K562 (cell line): ENCODE data around the gene CADPS2. TPM values are rescaled to one million over a fixed set of nuclear protein-coding genes. Genes with fewer than 3 reads are reported as not detected.

Experiments
- ATAC-seq: fragments of 200-7000 bp; cut with Tn5 transposase; 3 replicates; pipeline ENCODE4 v1.9.1; 2020; ENCODE audit warnings: moderate library complexity
- BruUV-seq: library from RNA; stranded (reverse); fragments of 400-500 nt; replicated peaks from 2 replicates; lab custom pipeline; 2021; lab: Mats Ljungman, UMichigan
- CTCF ChIA-PET: fragments of 300-600 bp; formaldehyde crosslinking; extraction: SDS; loops from one replicate; lab custom pipeline; 2021; ENCODE audit warnings: low intra/inter-chr PET ratio; lab: Yijun Ruan, JAX
- POLR2A ChIA-PET: fragments of 300-600, 350-650 bp; sonication (Branson Sonifier 250); formaldehyde crosslinking; extraction: SDS; loops from one replicate; lab custom pipeline; 2021; ENCODE audit warnings: antibody characterized with exemption, inconsistent platforms; lab: Yijun Ruan, JAX
- DNase-seq, 4 experiments: peaks; one replicate each; pipeline versions ENCODE4 v3.0.0 to v3.0.0-alpha.2; 2011 to 2018; ENCODE audit warnings: low spot score in 3 of 4, mixed read lengths in 3 of 4; ENCODE audit errors: extremely low read depth in 1 of 4
- FAIRE-seq: peaks from 2 replicates; lab custom pipeline; 2011; peaks lifted over from hg19 to GRCh38; lab: Jason Lieb, UNC
- H2AFZ ChIP-seq: 2 replicates; pipeline ENCODE4 v1.6.0; 2011; ENCODE audit warnings: low read depth, low read length, control low read depth, inconsistent platforms
- H3K27ac ChIP-seq: fragments of 200-600 bp; 3 replicates; pipeline ENCODE4 v1.8.0; 2011; ENCODE audit warnings: low read depth, mild to moderate bottlenecking, control low read depth, inconsistent platforms, low read length, moderate library complexity, mixed read lengths; ENCODE audit errors: extremely low read depth
- H3K27me3 ChIP-seq, 2 experiments: fragments of 300-600 bp in 1 of 2; 2 replicates in 1 of 2; 3 replicates in 1 of 2; pipeline versions ENCODE4 v1.6.0 to v1.8.0; 2011; ENCODE audit warnings: inconsistent platforms in 2 of 2, low read length in 2 of 2, mild to moderate bottlenecking in 1 of 2, mixed read lengths in 1 of 2, moderate library complexity in 1 of 2; ENCODE audit not compliant: control insufficient read depth in 2 of 2, insufficient read depth in 2 of 2
- H3K36me3 ChIP-seq: fragments of 300-600 bp; 3 replicates; pipeline ENCODE4 v1.8.0; 2011; ENCODE audit warnings: mild to moderate bottlenecking, low read length, inconsistent platforms; ENCODE audit not compliant: control insufficient read depth, insufficient read depth
- H3K4me1 ChIP-seq, 2 experiments: fragments of 200-600 bp in 1 of 2; replicated peaks in 1 of 2; 2 replicates in 1 of 2; 3 replicates in 1 of 2; pipeline versions ENCODE4 v1.5.1 to v1.8.0; 2011; ENCODE audit warnings: inconsistent platforms in 2 of 2, low read length in 2 of 2, mild to moderate bottlenecking in 1 of 2, mixed read lengths in 1 of 2, moderate library complexity in 1 of 2; ENCODE audit not compliant: control insufficient read depth in 2 of 2, insufficient read depth in 2 of 2
- H3K4me2 ChIP-seq: 2 replicates; pipeline ENCODE4 v1.6.1; 2011; ENCODE audit warnings: low read length, control low read depth, inconsistent platforms, mixed read lengths; ENCODE audit not compliant: insufficient read depth
- H3K4me3 ChIP-seq: fragments of 200-600 bp; sonication (generic), shearing (Covaris generic); 2 replicates; pipeline ENCODE4 v1.5.1; 2016; ENCODE audit warnings: control low read depth, inconsistent platforms
- H3K79me2 ChIP-seq: fragments of 200-600 bp; 3 replicates; pipeline ENCODE4 v1.8.0; 2011; ENCODE audit warnings: low read length, inconsistent platforms; ENCODE audit not compliant: control insufficient read depth, insufficient read depth
- H3K9ac ChIP-seq, 2 experiments: 2 replicates each; pipeline versions ENCODE4 v1.6.0 to v1.6.1; 2011; ENCODE audit warnings: low read depth in 2 of 2, low read length in 2 of 2, control low read depth in 1 of 2, inconsistent platforms in 1 of 2, mild to moderate bottlenecking in 1 of 2, mixed read lengths in 1 of 2; ENCODE audit not compliant: insufficient read depth in 1 of 2
- H3K9me1 ChIP-seq: one replicate; pipeline ENCODE4 v1.6.0; 2011; ENCODE audit warnings: inconsistent platforms, mild to moderate bottlenecking, low read length, moderate library complexity; ENCODE audit not compliant: control insufficient read depth, insufficient read depth
- H3K9me3 ChIP-seq: replicated peaks from 2 replicates; pipeline ENCODE4 v1.5.1; 2011; ENCODE audit warnings: low read depth, low read length, inconsistent platforms; ENCODE audit not compliant: control insufficient read depth, insufficient read depth
- H4K20me1 ChIP-seq: replicated peaks from 2 replicates; pipeline ENCODE4 v1.6.1; 2011; ENCODE audit warnings: low read length, inconsistent platforms, mixed read lengths; ENCODE audit not compliant: control insufficient read depth, insufficient read depth
- CBX2 ChIP-seq: fragments of 200-600 bp; sonication (generic); IDR thresholded peaks from one replicate; pipeline ENCODE4 v1.6.1; 2012; ENCODE audit warnings: mild to moderate bottlenecking, low read length, inconsistent platforms; ENCODE audit not compliant: insufficient read depth, poor library complexity, severe bottlenecking
- CBX5 ChIP-seq: IDR thresholded peaks from 2 replicates; pipeline ENCODE4 v1.6.1; 2014; ENCODE audit warnings: low read depth, borderline replicate concordance
- CC2D1A ChIP-seq: fragments of 450-650 bp; IDR thresholded peaks from 2 replicates; pipeline ENCODE4 v1.6.1; 2017; ENCODE audit warnings: mild to moderate bottlenecking
- ETV1 ChIP-seq: fragments of 450-650 bp; conservative IDR thresholded peaks from 2 replicates; pipeline ENCODE4 v1.6.1; 2016; ENCODE audit warnings: missing genetic modification characterization, control low read depth, low read depth, missing compliant biosample characterization
- HLTF ChIP-seq: fragments of 450-650 bp; IDR thresholded peaks from 2 replicates; pipeline ENCODE4 v1.6.1; 2016
- NR2C1 ChIP-seq, 2 experiments: fragments of 450-650 bp; IDR thresholded peaks; 2 replicates each; pipeline ENCODE4 v1.6.1; 2017; ENCODE audit warnings: mild to moderate bottlenecking in 2 of 2, antibody characterized with exemption in 1 of 2, inconsistent platforms in 1 of 2, missing compliant biosample characterization in 1 of 2, missing genetic modification characterization in 1 of 2
- RB1 ChIP-seq: fragments of 450-650 bp; IDR thresholded peaks from 2 replicates; pipeline ENCODE4 v1.6.1; 2017; ENCODE audit warnings: low read depth, mild to moderate bottlenecking
- RBFOX2 ChIP-seq: fragments of 200-400 bp; formaldehyde crosslinking; IDR thresholded peaks from 2 replicates; pipeline ENCODE4 v1.6.1; 2017; ENCODE audit warnings: low read depth, mild to moderate bottlenecking, low read length, moderate library complexity
- SIX5 ChIP-seq, 2 experiments: IDR thresholded peaks; 2 replicates each; pipeline ENCODE4 v1.6.1; 2011; ENCODE audit warnings: low read length in 2 of 2, borderline replicate concordance in 1 of 2, low read depth in 1 of 2, mild to moderate bottlenecking in 1 of 2, moderate library complexity in 1 of 2; ENCODE audit not compliant: insufficient read depth in 1 of 2
- TAF15 ChIP-seq: fragments of 200-400 bp; formaldehyde crosslinking; IDR thresholded peaks from 2 replicates; pipeline ENCODE4 v1.6.1; 2017; ENCODE audit warnings: mild to moderate bottlenecking, low read depth, low read length, moderate library complexity
- ZNF121 ChIP-seq: sonication (generic); formaldehyde crosslinking; conservative IDR thresholded peaks from 2 replicates; pipeline ENCODE4 v1.8.0; 2022; ENCODE audit warnings: missing genetic modification reagents
- ZNF165 ChIP-seq: fragments of 250-450 bp; sonication (Bioruptor Pico); IDR thresholded peaks from 2 replicates; pipeline ENCODE4 v1.4.0; 2020; ENCODE audit warnings: borderline replicate concordance
- ZNF561 ChIP-seq: fragments of 450-650 bp; formaldehyde crosslinking; conservative IDR thresholded peaks from 2 replicates; pipeline ENCODE4 v1.4.0; 2020; ENCODE audit warnings: mild to moderate bottlenecking, moderate library complexity
- ZNF699 ChIP-seq: fragments of 250-450 bp; sonication (Bioruptor Pico); IDR thresholded peaks from 2 replicates; pipeline ENCODE4 v1.8.0; 2021; ENCODE audit warnings: mild to moderate bottlenecking, moderate library complexity; ENCODE audit not compliant: insufficient replicate concordance
- WGBS: fragments of 100-300 bp; shearing (Covaris generic); methylation state at CpG from one replicate; pipeline ENCODE4 v1.1.6; 2016; ENCODE audit warnings: low coverage, mixed read lengths; ENCODE audit not compliant: insufficient coverage; ENCODE audit errors: missing lambda C conversion rate; 5-methylcytosine and 5-hydroxymethylcytosine counted together
- in situ Hi-C: fragments of 300-500 bp; cut with MboI; formaldehyde crosslinking; loops from 4 replicates; pipeline ENCODE4 v1.15.0; 2018; ENCODE audit warnings: inconsistent platforms, mixed read lengths
- intact Hi-C: fragments of 100-400 bp; cut with micrococcal nuclease; formaldehyde crosslinking; loops from 2 replicates; pipeline ENCODE4 v1.14.2; 2022
- polyA plus RNA-seq, 8 experiments: library from polyadenylated mRNA; depleted of rRNA in 4 of 8; stranded (reverse) in 5 of 8; unstranded in 3 of 8; fragments of >200 nt; fragmentation: Nextera tagmentation in 2 of 8; fragmentation: Illumina TruSeq in 1 of 8; extraction: Ambion mirVana in 2 of 8; extraction: Trizol in 1 of 8; gene quantifications; 2 replicates each; pipeline versions ENCODE4 v1.2.1 to v1.2.3, GENCODE V29; 2011 to 2014; ENCODE audit warnings: inconsistent platforms in 1 of 8, missing spikeins in 1 of 8
- total RNA-seq, 7 experiments: library from RNA; depleted of rRNA in 6 of 7; stranded (reverse); fragments of >200 nt in 6 of 7; fragmentation: Illumina TruSeq in 2 of 7; extraction: Trizol in 2 of 7; gene quantifications; 2 replicates each; pipeline versions ENCODE4 v1.2.1 to v1.2.3, GENCODE V29; 2011 to 2021; ENCODE audit warnings: low replicate concordance in 1 of 7
- TF ChIP-seq, protein P1 (sequence below): fragments of 250-450 bp; sonication (Bioruptor Pico); IDR thresholded peaks from 2 replicates; pipeline ENCODE4 v1.5.0; 2022; ENCODE audit warnings: mild to moderate bottlenecking
- TF ChIP-seq, protein P2 (sequence below): fragments of 450-650 bp; IDR thresholded peaks from 2 replicates; pipeline ENCODE4 v1.7.1; 2018; ENCODE audit warnings: mild to moderate bottlenecking, low read depth; ENCODE audit not compliant: partially characterized antibody

Gene CADPS2
- total and polyA plus RNA-seq, 9 of the 15 experiments (the other 6 are each of a cell fraction or from before 2014, with no cell fraction given): 0.03 to 0.14 (median 0.04) TPM; not detected in 1

DNA sequence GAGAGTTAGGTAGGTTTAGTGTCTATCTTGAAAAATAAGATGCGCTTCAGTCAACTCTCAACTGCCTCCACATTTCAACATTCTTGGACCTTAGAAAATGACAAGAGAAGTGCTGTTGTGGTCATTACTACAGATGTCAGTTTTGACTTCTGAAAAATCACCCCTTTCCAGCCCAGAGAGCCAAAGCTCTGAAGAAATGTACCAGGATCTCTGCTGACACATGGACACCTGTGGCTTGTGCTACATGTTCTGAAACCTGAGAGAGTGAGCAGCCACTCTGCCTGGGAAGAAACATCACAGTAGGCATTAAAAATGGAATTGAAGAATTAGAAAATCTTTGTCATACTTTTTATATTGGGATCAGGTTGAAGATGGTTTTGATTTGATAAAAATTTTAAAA lies 545.8 kb downstream of the CADPS2 start (continued):
- TF ChIP-seq SIX5 (IDR thresholded peaks at IDR 0.05; ENCODE audit: borderline replicate concordance in 1 of 2, insufficient read depth in 1 of 2, low read depth in 1 of 2, low read length in 2 of 2) (no peak), ZNF561 (CRISPR knock-in tag) (no peak)

DNA sequence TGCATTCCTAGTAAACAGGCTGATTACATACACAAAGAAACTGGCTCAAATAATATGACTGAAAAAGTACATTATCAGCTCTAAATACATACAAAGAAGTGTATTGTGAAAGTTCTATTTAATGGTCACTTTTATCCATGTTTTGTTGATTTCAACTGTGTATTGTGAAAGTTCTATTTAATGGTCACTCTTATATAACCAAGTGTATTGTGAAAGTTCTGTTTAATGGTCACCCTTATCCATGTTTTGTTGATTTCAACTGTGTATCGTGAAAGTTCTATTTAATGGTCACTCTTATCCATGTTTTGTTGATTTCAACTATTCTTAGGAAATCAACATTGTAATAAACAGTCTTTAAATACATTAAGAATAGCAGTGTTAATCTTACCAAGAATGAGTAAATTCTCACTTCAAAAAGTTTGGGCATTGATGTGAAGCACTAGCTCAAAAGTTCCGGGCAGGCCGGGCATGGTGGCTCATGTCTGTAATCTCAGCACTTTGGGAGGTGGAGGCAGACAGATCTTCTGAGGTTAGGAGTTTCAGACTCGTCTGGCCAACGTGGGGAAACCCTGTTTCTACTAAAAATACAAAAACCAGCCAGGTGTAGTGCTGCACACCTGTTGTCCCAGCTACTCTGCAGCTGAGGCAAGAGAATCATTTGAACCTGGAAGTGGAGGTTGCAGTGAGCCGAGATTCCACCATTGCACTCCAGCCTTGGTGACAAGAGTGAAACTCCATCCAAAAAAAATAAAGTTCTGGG lies 546.9 kb downstream of the CADPS2 start:
- in situ Hi-C loops (no loop called here), intact Hi-C loops (no loop called here)
- POLR2A ChIA-PET: no interaction called here
- ATAC-seq: no peak
- no peak for FAIRE-seq
- no peak overlapping the region for H3K27ac ChIP-seq
- H3K36me3 ChIP-seq: no peaks in the 10 kb centered on the region
- BruUV-seq: no TSS peak
- no peaks in the 10 kb centered on the region for H3K27me3 ChIP-seq
- no peak overlapping the region for H3K9ac ChIP-seq
- H3K4me1 ChIP-seq: no peaks in the 10 kb centered on the region
- no peak overlapping the region for H2AFZ ChIP-seq
- no peaks in the 10 kb centered on the region for H4K20me1 ChIP-seq
- 2% methylated on average over 6 of the region's 6 CpGs for WGBS
- no peaks in the 10 kb centered on the region for H3K9me1 ChIP-seq
- no peaks in the 10 kb centered on the region for H3K79me2 ChIP-seq
- CTCF ChIA-PET: no interaction called here
- H3K9me3 ChIP-seq: no peaks in the 10 kb centered on the region
- no peak overlapping the region for H3K4me2 ChIP-seq
- no peak overlapping the region for H3K4me3 ChIP-seq
- DNase-seq: no peak
- TF ChIP-seq RB1 (no peak), TAF15 (no peak), HLTF (no peak), RBFOX2 (no peak), CBX2 (no peak), ZNF699 (no peak), CC2D1A (no peak), ZNF165 (CRISPR knock-in tag) (no peak), ZNF121 (CRISPR knock-in tag) (no peak), ETV1 (tag) (no peak), CBX5 (no peak), NR2C1 (IDR thresholded peaks at IDR 0.05) (no peak), NR2C1 (tag; IDR thresholded peaks at IDR 0.05) (no peak)
- TF ChIP-seq, protein P1, sequence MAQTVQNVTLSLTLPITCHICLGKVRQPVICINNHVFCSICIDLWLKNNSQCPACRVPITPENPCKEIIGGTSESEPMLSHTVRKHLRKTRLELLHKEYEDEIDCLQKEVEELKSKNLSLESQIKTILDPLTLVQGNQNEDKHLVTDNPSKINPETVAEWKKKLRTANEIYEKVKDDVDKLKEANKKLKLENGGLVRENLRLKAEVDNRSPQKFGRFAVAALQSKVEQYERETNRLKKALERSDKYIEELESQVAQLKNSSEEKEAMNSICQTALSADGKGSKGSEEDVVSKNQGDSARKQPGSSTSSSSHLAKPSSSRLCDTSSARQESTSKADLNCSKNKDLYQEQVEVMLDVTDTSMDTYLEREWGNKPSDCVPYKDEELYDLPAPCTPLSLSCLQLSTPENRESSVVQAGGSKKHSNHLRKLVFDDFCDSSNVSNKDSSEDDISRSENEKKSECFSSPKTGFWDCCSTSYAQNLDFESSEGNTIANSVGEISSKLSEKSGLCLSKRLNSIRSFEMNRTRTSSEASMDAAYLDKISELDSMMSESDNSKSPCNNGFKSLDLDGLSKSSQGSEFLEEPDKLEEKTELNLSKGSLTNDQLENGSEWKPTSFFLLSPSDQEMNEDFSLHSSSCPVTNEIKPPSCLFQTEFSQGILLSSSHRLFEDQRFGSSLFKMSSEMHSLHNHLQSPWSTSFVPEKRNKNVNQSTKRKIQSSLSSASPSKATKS (CRISPR knock-in tag): no peak
- TF ChIP-seq, protein P2, sequence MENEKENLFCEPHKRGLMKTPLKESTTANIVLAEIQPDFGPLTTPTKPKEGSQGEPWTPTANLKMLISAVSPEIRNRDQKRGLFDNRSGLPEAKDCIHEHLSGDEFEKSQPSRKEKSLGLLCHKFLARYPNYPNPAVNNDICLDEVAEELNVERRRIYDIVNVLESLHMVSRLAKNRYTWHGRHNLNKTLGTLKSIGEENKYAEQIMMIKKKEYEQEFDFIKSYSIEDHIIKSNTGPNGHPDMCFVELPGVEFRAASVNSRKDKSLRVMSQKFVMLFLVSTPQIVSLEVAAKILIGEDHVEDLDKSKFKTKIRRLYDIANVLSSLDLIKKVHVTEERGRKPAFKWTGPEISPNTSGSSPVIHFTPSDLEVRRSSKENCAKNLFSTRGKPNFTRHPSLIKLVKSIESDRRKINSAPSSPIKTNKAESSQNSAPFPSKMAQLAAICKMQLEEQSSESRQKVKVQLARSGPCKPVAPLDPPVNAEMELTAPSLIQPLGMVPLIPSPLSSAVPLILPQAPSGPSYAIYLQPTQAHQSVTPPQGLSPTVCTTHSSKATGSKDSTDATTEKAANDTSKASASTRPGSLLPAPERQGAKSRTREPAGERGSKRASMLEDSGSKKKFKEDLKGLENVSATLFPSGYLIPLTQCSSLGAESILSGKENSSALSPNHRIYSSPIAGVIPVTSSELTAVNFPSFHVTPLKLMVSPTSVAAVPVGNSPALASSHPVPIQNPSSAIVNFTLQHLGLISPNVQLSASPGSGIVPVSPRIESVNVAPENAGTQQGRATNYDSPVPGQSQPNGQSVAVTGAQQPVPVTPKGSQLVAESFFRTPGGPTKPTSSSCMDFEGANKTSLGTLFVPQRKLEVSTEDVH: no peak
